ENCODE measurements around the gene OBSCN.

OBSCN gene

DNA sequence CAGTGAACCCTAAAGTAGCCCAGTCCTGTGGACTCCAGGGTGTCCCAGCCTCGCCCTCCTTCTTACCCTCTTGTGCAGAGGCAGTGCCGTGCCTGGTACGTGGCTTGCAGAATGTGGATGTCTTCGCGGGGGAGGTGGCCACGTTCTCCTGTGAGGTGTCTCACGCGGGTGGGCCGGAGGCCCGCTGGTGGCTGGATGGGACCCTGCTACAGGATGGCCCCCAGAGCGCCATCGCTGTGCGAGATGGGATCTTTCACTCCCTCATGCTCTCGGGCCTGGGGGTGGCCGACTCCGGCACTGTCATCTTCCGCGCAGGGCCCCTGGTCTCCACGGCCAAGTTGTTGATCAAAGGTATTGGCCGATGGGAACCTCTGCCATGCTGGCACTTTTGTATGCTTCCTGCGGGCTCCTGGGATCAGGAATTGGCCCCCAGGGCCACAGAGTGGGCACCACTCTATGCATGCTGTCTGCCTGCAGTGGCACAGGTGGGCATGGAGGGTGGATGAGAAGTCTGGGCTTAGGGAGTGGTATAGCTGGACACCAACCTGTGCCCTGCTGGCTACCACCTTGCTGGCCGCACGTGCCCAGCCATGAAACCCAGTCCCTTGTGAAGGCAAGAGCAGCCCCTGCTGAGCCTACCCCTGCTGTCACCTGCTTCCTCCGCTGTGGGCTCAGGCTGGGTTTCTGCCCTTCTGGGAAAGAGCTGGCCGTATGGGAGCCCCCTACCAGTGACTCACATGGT lies 105.9 kb downstream of the OBSCN start:
- FAIRE-seq: no peak

GRCh38 chr1:228314315-228314657 lies 106.4 kb downstream of the OBSCN start:
- FAIRE-seq: no peak

GRCh38 chr1:228314658-228315483 lies 107.0 kb downstream of the OBSCN start:
- no peak for FAIRE-seq

- no peak for FAIRE-seq
Observed at GRCh38 chr1:228315484-228315944, 107.7 kb downstream of the OBSCN start.

- FAIRE-seq: no peak
Observed at GRCh38 chr1:228315945-228316588, 108.2 kb downstream of the OBSCN start.

DNA sequence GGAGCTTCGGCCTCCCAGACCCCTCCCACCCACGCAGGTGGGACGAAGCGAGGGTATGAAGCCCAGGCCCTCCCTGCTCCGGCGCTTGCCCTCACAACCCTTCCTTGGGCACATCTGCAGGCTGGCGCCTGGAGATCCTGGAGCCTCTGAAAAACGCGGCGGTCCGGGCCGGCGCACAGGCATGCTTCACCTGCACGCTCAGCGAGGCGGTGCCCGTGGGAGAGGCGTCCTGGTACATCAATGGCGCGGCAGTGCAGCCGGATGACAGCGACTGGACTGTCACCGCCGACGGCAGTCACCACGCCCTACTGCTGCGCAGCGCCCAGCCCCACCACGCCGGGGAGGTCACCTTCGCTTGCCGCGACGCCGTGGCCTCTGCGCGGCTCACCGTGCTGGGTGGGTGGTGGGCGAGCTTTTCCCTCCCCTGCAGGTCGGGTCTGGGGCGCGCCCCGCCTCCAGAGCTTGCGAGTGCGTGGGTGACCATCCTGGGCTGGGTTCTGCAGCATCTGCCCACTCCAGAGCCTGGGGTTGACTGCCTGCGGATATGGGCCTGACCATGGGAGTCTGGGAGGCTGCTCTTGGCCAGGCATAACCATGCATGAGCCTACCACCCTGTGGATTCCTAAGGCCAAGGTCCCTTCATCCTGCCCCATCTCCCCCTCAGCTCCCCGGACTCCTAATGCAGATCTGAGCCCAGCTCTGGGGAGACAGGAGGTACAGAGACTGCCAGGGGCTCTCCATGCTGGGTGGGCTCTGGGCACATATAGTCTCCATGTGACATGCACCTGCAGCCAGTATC lies 108.9 kb downstream of the OBSCN start:
- FAIRE-seq: no peak

DNA sequence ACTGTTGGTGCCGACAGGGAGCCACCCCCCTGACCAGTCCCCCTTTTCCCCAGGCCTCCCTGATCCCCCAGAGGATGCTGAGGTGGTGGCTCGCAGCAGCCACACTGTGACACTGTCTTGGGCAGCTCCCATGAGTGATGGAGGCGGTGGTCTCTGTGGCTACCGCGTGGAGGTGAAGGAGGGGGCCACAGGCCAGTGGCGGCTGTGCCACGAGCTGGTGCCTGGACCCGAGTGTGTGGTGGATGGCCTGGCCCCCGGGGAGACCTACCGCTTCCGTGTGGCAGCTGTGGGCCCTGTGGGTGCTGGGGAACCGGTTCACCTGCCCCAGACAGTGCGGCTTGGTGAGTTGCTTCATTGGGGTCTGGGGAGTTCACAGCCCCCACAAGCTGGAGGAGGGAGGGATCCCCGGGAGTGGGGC lies 109.6 kb downstream of the OBSCN start:
- no peak for FAIRE-seq

DNA sequence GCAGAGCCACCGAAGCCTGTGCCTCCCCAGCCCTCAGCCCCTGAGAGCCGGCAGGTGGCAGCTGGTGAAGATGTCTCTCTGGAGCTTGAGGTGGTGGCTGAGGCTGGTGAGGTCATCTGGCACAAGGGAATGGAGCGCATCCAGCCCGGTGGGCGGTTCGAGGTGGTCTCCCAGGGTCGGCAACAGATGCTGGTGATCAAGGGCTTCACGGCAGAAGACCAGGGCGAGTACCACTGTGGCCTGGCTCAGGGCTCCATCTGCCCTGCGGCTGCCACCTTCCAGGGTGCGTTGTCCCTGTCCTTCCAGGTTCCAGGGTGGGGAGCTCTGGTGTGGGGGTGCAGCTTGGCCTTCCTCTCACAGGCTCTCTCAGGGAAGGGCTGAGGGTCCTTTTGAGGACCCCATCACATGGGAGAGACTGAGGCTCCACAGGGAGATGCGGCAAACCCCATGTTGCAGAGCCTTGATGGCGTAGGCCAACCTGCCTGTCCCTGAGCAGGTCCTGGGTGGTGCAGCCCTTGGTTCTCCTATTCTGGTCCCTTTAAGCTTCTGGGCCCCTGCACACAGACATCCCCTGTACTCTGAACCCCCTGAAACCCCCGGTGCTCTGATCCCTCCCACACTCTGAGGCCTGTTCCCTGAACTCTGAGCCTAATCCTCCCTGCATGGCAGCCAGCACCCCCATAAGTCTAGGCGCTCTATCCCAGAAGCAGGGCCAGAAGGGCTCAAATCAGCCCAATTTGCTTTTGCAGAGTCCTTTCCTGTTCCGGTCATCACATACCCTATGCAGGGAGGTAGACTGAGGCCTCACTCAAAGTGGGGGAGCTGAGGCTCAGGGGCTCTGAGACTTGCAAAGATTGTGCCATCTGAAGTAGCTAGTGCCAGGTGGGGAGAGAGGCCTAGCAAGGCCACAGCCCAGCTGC lies 110.3 kb downstream of the OBSCN start:
- FAIRE-seq: no peak

DNA sequence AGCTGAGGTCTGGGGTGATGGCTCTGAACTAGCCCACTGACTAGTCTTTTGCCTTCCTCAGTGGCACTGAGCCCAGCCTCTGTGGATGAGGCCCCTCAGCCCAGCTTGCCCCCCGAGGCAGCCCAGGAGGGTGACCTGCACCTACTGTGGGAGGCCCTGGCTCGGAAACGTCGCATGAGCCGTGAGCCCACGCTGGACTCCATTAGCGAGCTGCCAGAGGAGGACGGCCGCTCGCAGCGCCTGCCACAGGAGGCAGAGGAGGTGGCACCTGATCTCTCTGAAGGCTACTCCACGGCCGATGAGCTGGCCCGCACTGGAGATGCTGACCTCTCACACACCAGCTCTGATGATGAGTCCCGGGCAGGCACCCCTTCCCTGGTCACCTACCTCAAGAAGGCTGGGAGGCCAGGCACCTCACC lies 111.0 kb downstream of the OBSCN start:
- FAIRE-seq: no peak

GRCh38 chr1:228319352-228320088 lies 111.7 kb downstream of the OBSCN start:
- FAIRE-seq: no peak

DNA sequence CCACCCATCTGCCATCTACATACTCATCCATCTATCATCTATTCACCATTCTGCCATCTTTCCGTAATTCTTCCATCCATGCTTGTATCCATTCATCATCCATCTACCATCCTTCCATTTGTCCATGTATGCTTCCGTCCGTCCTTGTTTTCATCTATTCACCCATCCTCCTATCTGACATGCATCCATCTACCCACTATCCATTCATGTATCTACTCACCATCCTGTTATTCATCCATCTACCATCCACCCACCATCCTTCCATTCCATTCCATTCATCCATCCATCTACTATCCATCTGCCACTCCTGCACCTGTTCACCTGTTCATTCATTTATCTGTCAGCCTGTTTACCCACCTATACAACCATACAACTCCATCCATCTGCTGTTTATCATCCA lies 112.5 kb downstream of the OBSCN start:
- FAIRE-seq: no peak

DNA sequence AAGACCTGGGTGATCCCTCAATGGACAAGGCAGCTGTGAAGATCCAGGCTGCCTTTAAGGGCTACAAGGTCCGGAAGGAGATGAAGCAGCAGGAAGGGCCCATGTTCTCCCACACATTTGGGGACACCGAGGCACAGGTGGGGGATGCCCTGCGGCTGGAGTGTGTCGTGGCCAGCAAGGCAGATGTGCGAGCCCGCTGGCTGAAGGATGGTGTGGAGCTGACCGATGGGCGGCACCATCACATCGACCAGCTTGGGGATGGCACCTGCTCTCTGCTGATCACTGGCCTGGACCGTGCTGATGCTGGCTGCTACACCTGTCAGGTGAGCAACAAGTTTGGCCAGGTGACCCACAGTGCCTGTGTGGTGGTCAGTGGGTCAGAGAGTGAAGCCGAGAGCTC lies 113.6 kb downstream of the OBSCN start:
- no peak for FAIRE-seq

DNA sequence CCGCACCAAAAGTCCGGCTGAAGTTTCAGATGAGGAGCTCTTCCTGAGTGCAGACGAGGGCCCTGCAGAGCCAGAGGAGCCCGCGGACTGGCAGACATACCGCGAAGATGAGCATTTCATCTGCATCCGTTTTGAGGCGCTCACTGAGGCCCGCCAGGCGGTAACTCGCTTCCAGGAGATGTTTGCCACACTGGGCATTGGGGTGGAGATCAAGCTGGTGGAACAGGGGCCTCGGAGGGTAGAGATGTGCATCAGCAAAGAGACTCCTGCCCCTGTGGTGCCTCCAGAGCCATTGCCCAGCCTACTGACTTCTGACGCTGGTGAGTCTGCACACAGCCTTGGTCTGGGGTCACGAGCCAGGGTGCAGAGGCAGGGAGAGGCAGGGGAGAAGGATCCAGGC lies 114.1 kb downstream of the OBSCN start:
- no peak for FAIRE-seq

GRCh38 chr1:228323401-228323800 lies 115.6 kb downstream of the OBSCN start:
- no peak for FAIRE-seq

GRCh38 chr1:228325267-228325666 lies 117.4 kb downstream of the OBSCN start:
- no peak for FAIRE-seq

GRCh38 chr1:228329887-228330286 lies 122.0 kb downstream of the OBSCN start:
- FAIRE-seq: no peak

DNA sequence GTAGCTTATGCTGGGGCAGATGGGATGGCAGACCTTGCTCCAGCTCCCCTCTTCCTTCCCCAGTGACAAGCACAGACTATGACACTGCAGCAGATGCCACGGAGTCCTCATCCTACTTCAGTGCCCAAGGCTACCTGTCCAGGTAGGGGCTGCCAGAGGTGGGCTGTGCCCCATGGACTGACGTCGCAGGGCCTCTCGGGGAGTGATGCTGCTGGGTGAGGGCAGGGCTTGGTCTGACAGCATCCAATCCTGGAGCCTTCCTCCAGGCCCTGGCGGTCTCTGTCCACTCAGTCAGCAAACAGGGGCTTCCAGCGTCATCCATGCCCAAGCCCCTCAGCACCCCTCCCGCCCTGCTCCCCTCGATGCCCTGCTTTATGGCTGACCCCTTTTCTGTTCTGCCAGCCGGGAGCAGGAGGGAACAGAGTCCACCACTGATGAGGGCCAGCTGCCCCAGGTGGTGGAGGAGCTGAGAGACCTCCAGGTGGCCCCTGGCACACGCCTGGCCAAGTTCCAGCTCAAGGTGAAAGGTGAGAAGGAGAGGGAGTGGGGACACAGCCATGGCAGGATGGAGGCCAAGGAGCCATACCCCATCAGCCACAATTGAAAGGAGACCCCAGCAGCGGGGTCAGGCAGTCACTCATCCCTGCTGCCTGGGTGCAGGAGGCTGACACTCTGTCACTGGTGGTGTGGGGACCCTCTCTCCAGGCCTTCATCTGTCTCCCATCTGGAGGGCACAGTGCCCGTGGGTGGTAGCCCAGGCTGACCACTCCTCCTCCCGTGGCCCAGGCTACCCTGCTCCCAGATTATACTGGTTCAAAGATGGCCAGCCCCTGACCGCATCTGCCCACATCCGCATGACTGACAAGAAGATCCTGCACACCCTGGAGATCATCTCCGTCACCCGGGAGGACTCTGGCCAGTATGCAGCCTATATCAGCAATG lies 125.2 kb downstream of the OBSCN start:
- FAIRE-seq: no peak

GRCh38 chr1:228333739-228334115 lies 125.9 kb downstream of the OBSCN start:
- no peak for FAIRE-seq

DNA sequence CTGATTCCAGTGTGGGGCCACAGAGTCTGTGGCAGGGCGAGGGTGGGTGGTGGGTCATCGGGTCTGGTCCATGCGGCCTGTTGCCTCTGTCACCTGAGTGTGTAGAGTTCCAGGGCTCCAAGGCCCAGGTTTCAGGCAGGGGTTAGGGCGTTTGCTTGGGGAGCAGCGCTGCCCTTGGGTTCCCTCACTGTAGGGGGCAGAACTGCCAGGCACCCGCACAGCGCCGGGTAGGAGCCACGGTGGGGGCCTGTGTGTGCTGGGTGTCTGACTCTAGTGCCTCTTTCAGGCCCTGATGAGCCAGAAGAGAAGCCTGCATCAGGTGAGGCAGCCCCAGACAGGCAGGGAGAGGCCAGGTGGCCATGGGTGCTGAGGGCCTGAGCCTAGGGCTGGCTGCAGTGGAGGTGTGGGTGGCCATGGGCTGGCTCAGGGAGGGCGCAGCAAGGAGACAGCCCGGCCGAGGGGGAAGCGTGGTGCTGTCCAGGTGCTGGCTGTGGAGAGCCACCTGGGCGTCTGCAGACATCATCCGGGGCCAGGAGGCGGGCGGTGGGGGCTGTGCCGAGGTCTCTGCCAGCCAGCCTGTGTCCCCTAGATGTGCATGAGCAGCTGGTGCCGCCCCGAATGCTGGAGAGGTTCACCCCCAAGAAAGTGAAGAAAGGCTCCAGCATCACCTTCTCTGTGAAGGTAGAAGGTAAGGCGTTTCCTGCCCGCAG lies 126.5 kb downstream of the OBSCN start:
- no peak for FAIRE-seq

All from G401.6 (cell line).